B cell (primary cell): Measurements from ENCODE around the gene LSS. TPM values are rescaled to one million over a fixed set of nuclear protein-coding genes. Genes with fewer than 3 reads are reported as not detected.

Source experiments
- ATAC-seq: fragments of 200-7000 bp; cut with Tn5 transposase; one replicate; pipeline ENCODE4 v1.10.0; 2021; ENCODE audit warnings: low read depth, mild to moderate bottlenecking, moderate number of reproducible peaks, moderate library complexity
- CTCF ChIA-PET: fragments of 350-600 bp; sonication (Branson Sonifier 250); formaldehyde crosslinking; loops from one replicate; lab custom pipeline; 2021; ENCODE audit warnings: antibody characterized with exemption, inconsistent platforms; lab: Charles Lee
- POLR2A ChIA-PET: fragments of 350-600 bp; sonication (Branson Sonifier 250); formaldehyde crosslinking; loops from one replicate; lab custom pipeline; 2021; ENCODE audit warnings: antibody characterized with exemption; lab: Charles Lee
- DNase-seq: peaks from one replicate; pipeline ENCODE4 v3.0.0; 2013
- H2AFZ ChIP-seq: 2 replicates; pipeline ENCODE4 v1.6.1; 2012; ENCODE audit warnings: mild to moderate bottlenecking, low read depth, low read length; ENCODE audit not compliant: insufficient read depth, poor library complexity, severe bottlenecking
- H3K27ac ChIP-seq, 2 donors: 1 replicate in 1 of 2; 2 replicates in 1 of 2; pipeline ENCODE4 v1.5.1; 2012 to 2013; ENCODE audit warnings: low read length in 2 of 2, mild to moderate bottlenecking in 2 of 2, moderate library complexity in 1 of 2
- H3K27me3 ChIP-seq, 4 experiments: fragments of 200-600 bp in 1 of 4; sonication (generic) in 1 of 4; replicated peaks in 1 of 4; 1 replicate in 2 of 4; 2 replicates in 2 of 4; pipeline versions ENCODE4 v1.6.1 to v1.7.0; 2013 to 2016; ENCODE audit warnings: low read length in 3 of 4, mild to moderate bottlenecking in 2 of 4, mixed read lengths in 1 of 4, moderate library complexity in 1 of 4; ENCODE audit not compliant: insufficient read depth in 4 of 4, control insufficient read depth in 3 of 4; ENCODE audit errors: control extremely low read depth in 1 of 4
- H3K36me3 ChIP-seq, 2 experiments: replicated peaks in 1 of 2; 1 replicate in 1 of 2; 2 replicates in 1 of 2; pipeline versions ENCODE4 v1.6.1 to v1.7.1; 2013; ENCODE audit warnings: low read length in 1 of 2; ENCODE audit not compliant: insufficient read depth in 2 of 2, control insufficient read depth in 1 of 2; ENCODE audit errors: control extremely low read depth in 1 of 2, extremely low read depth in 1 of 2
- H3K4me1 ChIP-seq, 2 donors: fragments of 200-600 bp in 1 of 2; sonication (generic) in 1 of 2; 1 replicate in 1 of 2; 2 replicates in 1 of 2; pipeline versions ENCODE4 v1.5.1 to v1.6.1; 2013 to 2017; ENCODE audit warnings: low read length in 2 of 2; ENCODE audit not compliant: control insufficient read depth in 2 of 2, insufficient read depth in 2 of 2
- H3K4me2 ChIP-seq: replicated peaks from 2 replicates; pipeline ENCODE3; 2012; ENCODE audit warnings: mild to moderate bottlenecking, low read depth, low read length; ENCODE audit not compliant: poor library complexity, severe bottlenecking
- H3K4me3 ChIP-seq, 5 experiments: fragments of 200-600 bp in 1 of 5; sonication (generic) in 1 of 5; 1 replicate in 3 of 5; 2 replicates in 2 of 5; pipeline versions ENCODE4 v1.5.1 to v1.7.0; 2011 to 2016; ENCODE audit warnings: low read length in 4 of 5, mild to moderate bottlenecking in 4 of 5, low read depth in 2 of 5, control low read depth in 1 of 5, moderate library complexity in 1 of 5; ENCODE audit not compliant: insufficient read depth in 1 of 5; ENCODE audit errors: control extremely low read depth in 1 of 5, extremely low read depth in 1 of 5
- H3K79me2 ChIP-seq: fragments of 200-600 bp; sonication (generic); one replicate; pipeline ENCODE4 v1.6.0; 2016; ENCODE audit warnings: low read length; ENCODE audit not compliant: control insufficient read depth, insufficient read depth
- H3K9ac ChIP-seq: fragments of 200-600 bp; sonication (generic); 2 replicates; pipeline ENCODE4 v1.6.1; 2017; ENCODE audit warnings: mild to moderate bottlenecking, low read length, moderate library complexity
- H3K9me3 ChIP-seq, 3 donors: one replicate each; pipeline versions ENCODE4 v1.6.1 to v1.7.1; 2013; ENCODE audit warnings: low read length in 2 of 3; ENCODE audit not compliant: control insufficient read depth in 2 of 3, insufficient read depth in 1 of 3; ENCODE audit errors: control extremely low read depth in 1 of 3
- H4K20me1 ChIP-seq: 2 replicates; pipeline ENCODE4 v1.6.0; 2012; ENCODE audit warnings: mild to moderate bottlenecking, low read length; ENCODE audit not compliant: insufficient read depth, control insufficient read depth, poor library complexity, severe bottlenecking
- H3K27ac Mint-ChIP-seq: one replicate; pipeline ENCODE4 v1.8.0; 2021; ENCODE audit warnings: mixed read lengths
- H3K27me3 Mint-ChIP-seq: one replicate; pipeline ENCODE4 v1.8.0; 2021; ENCODE audit warnings: mixed read lengths
- H3K4me1 Mint-ChIP-seq: one replicate; pipeline ENCODE4 v1.8.0; 2021; ENCODE audit warnings: mixed read lengths
- H3K4me3 Mint-ChIP-seq: one replicate; pipeline ENCODE4 v1.8.0; 2021; ENCODE audit warnings: mixed read lengths
- H3K9me3 Mint-ChIP-seq: one replicate; pipeline ENCODE4 v1.8.0; 2022; ENCODE audit warnings: mixed read lengths; ENCODE audit not compliant: insufficient read depth
- EZH2 ChIP-seq: IDR thresholded peaks from 2 replicates; pipeline ENCODE4 v1.6.1; 2012; ENCODE audit warnings: borderline replicate concordance, low read depth, mild to moderate bottlenecking, moderate library complexity, low read length; ENCODE audit not compliant: insufficient read depth, poor library complexity, severe bottlenecking
- WGBS: methylation state at CpG from one replicate; pipeline ENCODE4 v1.1.5; 2013; ENCODE audit warnings: missing lambda C conversion rate; ENCODE audit not compliant: insufficient coverage; 5-methylcytosine and 5-hydroxymethylcytosine counted together
- intact Hi-C: fragments of 100-400 bp; cut with micrococcal nuclease; formaldehyde crosslinking; loops from one replicate; pipeline ENCODE4 v1.10.0; 2022
- polyA plus RNA-seq: library from polyadenylated mRNA; depleted of rRNA; stranded (reverse); fragments of >200 nt; gene quantifications from 2 replicates; pipeline ENCODE4 v1.2.3, GENCODE V29; 2012
- total RNA-seq, 2 donors: library from RNA; stranded (reverse); fragments of 120-200 nt in 1 of 2; gene quantifications; 1 replicate in 1 of 2; 2 replicates in 1 of 2; pipeline versions ENCODE4 v1.2.3 to v1.2.4, GENCODE V29; 2013 to 2022
- TF ChIP-seq, protein P1 (sequence below): fragments of 200-600 bp; IDR thresholded peaks from one replicate; pipeline ENCODE4 v1.8.0; 2022; ENCODE audit warnings: antibody characterized with exemption, mild to moderate bottlenecking

LSS gene
- total and polyA plus RNA-seq, 2 donors (not counting 1 experiment from before 2014, with no cell fraction given), result 30.2 to 58.1 TPM

DNA sequence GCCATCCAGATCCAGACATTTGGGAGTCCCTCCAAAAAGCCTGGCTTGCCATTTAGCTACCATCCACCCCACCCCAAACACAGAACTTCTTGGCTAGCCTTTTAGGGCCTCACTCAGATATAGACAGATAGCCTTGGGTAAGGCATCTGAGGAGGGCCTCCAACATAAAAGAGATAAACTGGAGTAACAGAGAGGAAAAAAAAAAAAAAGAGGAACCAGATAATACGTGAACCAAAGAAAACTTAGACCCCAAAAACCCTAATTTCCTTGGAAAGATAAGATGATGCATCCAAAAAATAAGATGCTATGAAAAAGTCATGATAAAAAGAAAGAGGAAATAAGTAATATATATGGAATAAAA is 19.8 kb upstream of the LSS start:
- Histone ChIP-seq H3K4me3 (no peak overlapping the region), H3K4me2 (no peak overlapping the region), H2AFZ (no peak overlapping the region), H3K27me3 (no peaks in the 10 kb centered on the region), H3K4me1 (peaks cover 3 to 10% of the 10 kb centered on the region in 2 donors), H3K9ac (no peak overlapping the region), H3K79me2 (peaks cover 25% of the 10 kb centered on the region), H3K36me3 (peaks cover 3 to 85% of the 10 kb centered on the region in 2 experiments), H4K20me1 (peaks cover 9% of the 10 kb centered on the region), H3K9me3 (no peaks in the 10 kb centered on the region), H3K27ac (no peak overlapping the region)
- no peak overlapping the region for H3K27ac Mint-ChIP-seq
- POLR2A ChIA-PET, result no interaction called here
- TF ChIP-seq, protein P1, sequence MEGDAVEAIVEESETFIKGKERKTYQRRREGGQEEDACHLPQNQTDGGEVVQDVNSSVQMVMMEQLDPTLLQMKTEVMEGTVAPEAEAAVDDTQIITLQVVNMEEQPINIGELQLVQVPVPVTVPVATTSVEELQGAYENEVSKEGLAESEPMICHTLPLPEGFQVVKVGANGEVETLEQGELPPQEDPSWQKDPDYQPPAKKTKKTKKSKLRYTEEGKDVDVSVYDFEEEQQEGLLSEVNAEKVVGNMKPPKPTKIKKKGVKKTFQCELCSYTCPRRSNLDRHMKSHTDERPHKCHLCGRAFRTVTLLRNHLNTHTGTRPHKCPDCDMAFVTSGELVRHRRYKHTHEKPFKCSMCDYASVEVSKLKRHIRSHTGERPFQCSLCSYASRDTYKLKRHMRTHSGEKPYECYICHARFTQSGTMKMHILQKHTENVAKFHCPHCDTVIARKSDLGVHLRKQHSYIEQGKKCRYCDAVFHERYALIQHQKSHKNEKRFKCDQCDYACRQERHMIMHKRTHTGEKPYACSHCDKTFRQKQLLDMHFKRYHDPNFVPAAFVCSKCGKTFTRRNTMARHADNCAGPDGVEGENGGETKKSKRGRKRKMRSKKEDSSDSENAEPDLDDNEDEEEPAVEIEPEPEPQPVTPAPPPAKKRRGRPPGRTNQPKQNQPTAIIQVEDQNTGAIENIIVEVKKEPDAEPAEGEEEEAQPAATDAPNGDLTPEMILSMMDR, result no peak
- TF ChIP-seq EZH2, result no peak
- DNase-seq, result no peak
- no peak overlapping the region for H3K4me3 Mint-ChIP-seq
- no CpG with 5 or more reads among the region's 1 CpG for WGBS
- no peak for ATAC-seq
- intact Hi-C loops, result no loop called here
- no peaks in the 10 kb centered on the region for H3K9me3 Mint-ChIP-seq
- peaks cover 17% of the 10 kb centered on the region for H3K4me1 Mint-ChIP-seq
- no peaks in the 10 kb centered on the region for H3K27me3 Mint-ChIP-seq
- CTCF ChIA-PET, result interaction anchor here (1.9 kb wide), 1 partner anchor 105 kb away, joined by 5 read pairs; no protein-coding TSS in a partner anchor

DNA sequence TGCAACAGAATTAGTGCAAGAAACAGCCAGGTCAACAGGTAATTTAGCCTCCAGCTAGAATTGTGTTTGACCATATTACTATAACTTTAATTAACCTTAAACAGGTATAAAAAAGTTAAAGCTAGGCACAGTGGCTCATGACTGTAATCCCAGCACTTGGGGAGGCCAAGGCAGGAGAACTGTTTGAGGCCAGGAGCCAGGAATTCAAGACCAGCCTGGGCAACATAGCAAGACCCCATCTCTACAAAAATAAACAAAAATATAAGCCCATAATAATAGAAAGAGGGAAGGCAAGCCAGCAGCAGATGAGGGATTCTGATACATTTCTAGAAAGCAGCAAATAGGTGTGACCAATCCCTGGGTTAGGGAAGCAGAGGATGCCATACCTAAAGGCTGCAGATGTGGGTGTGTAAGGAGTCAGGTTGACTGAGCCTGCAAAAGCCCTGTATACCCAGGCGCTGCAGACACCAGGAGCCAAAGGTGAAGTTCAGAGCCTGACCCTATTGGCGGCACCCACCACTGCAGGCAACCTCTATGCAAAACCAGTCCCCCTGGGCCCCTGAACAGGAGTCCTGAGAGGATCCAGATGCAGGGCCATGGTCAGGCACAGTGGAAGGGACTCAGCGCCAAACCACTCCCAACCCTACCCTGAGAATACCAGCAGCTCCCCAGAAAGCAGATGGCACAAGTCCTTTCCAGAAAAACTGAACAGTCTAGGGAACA is 19.3 kb upstream of the LSS start:
- CTCF ChIA-PET, result interaction anchor here (1.9 kb wide), 1 partner anchor 104 kb away, joined by 5 read pairs; no protein-coding TSS in a partner anchor
- TF ChIP-seq EZH2, result no peak
- TF ChIP-seq, protein P1, result no peak
- H3K36me3 ChIP-seq, result peaks cover 3 to 87% of the 10 kb centered on the region in 2 experiments

More for the DNA sequence above, 19.3 kb upstream of the LSS start:
- Histone ChIP-seq H3K9ac (no peak overlapping the region), H3K27ac (no peak overlapping the region), H2AFZ (no peak overlapping the region), H3K27me3 (no peaks in the 10 kb centered on the region), H4K20me1 (peaks cover 9% of the 10 kb centered on the region), H3K4me2 (no peak overlapping the region), H3K79me2 (peaks cover 25% of the 10 kb centered on the region), H3K4me3 (no peak overlapping the region), H3K4me1 (peaks cover 0 to 4% of the 10 kb centered on the region in 2 donors), H3K9me3 (no peaks in the 10 kb centered on the region)
- DNase-seq, result no peak
- POLR2A ChIA-PET, result no interaction called here
- intact Hi-C loops, result no loop called here
- no peak overlapping the region for H3K4me3 Mint-ChIP-seq
- 84% methylated on average over 3 of the region's 3 CpGs for WGBS
- no peaks in the 10 kb centered on the region for H3K27me3 Mint-ChIP-seq
- no peaks in the 10 kb centered on the region for H3K9me3 Mint-ChIP-seq
- ATAC-seq, result no peak
- no peak overlapping the region for H3K27ac Mint-ChIP-seq
- H3K4me1 Mint-ChIP-seq, result peaks cover 12% of the 10 kb centered on the region
